ENCODE results near the gene ELOVL2.

Gene ELOVL2

GRCh38 chr6:11056871-11057270 is 12.8 kb upstream of the ELOVL2 start:
- DNase-seq (ENCODE audit: low spot score) = no peak

DNA sequence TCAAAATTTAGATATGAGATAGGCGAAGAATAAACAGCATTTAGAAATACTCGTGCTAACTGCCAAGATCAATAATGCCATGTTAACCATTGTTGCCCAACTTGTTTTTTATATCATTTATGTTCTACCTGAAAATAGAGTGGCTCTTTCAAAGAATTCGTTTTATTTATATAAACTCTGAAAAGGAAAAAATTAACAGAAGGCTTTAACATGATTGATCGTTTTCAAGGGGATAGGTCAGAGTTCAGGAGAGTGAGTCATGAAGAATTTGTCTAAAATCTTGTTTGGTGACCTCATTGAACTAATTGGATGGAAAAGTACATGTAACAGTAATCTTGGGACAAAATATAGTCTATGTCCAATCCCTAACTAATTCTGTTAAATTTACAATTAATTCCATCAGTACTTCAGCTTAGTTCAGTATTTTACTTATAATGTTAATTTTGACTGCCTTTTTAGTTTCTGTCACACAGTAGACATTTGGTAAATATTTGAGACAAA is 11.1 kb upstream of the ELOVL2 start:
- no peak for DNase-seq (ENCODE audit: low spot score)

GRCh38 chr6:11054722-11055121 is 10.6 kb upstream of the ELOVL2 start:
- DNase-seq (ENCODE audit: low spot score) = no peak

DNA sequence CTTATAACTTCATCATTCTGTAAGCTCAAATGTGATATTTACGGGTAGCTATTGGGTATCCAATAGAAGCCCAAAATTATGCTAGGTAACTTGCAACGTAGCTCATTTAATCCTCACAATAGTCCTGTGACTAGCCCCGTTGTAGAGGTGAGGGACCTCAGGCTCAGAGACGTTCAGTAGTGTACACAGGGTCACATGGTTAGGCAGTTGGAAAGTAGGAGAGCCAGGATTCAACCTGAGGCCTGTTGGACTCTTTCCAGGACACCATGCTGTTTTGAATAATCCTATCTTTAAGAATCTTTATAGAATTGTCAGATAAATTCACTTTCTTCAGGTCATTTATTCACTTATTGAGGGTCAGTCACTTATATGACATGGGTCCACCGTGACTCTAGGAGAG is 9.2 kb upstream of the ELOVL2 start:
- DNase-seq (ENCODE audit: low spot score) = no peak

GRCh38 chr6:11050731-11051130 is 6.6 kb upstream of the ELOVL2 start:
- no peak for DNase-seq (ENCODE audit: low spot score)

DNA sequence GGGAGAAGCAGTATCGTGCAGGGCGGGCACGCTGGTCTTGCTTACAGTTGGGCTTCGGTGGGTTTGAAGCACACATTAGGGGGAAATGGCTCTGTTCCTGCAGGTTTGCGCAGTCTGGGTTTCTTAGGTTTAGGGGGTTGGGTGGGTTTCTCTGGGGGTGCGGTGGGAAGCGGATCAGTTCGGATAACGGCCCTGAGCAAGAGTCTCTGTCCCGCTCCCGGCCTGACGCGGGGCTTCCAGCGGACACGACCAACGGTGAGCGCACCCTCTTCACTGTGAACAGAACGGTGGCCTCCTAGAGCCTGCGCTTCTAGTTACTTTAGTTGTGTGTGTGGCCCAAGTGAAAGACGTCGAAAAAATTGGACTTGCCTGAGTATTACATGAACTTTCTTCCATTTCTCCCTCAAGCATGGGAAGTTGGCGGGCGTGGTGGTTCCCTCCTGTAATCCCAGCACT is 635 bp upstream of the ELOVL2 start:
- no peak for DNase-seq (ENCODE audit: low spot score)

- DNase-seq (ENCODE audit: low spot score) = no peak
Measured at GRCh38 chr6:11043378-11043960, 636 bp downstream of the ELOVL2 start.

DNA sequence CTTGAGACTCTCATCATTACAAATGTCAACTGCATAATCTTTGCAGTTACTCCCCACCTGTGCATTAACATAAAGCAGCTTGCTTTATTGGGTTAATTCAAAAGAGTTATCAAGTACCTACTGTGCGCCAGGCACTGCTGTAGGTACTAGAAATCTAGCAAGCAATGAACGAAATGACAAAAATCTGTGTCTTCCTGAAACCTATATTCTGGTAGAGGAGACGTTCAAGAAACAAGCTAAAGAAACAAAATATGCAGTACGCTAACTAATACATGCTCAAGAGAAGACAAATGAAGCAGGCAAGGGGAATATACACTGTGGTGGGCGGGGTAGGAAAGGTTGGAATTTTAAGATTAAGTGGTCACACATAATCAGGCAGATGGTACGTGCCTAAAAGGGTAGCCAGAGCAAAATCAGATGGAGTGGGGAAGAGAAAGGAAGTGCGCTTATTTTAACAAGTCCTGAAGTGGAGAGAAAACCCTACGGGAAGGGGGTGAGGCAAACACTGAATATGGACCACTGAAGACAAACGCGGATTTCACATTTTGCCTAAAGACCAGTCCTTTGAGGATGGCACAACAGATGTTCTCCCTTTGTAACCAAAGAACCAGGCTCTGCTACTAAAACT is 1.2 kb downstream of the ELOVL2 start:
- no peak for DNase-seq (ENCODE audit: low spot score)

DNA sequence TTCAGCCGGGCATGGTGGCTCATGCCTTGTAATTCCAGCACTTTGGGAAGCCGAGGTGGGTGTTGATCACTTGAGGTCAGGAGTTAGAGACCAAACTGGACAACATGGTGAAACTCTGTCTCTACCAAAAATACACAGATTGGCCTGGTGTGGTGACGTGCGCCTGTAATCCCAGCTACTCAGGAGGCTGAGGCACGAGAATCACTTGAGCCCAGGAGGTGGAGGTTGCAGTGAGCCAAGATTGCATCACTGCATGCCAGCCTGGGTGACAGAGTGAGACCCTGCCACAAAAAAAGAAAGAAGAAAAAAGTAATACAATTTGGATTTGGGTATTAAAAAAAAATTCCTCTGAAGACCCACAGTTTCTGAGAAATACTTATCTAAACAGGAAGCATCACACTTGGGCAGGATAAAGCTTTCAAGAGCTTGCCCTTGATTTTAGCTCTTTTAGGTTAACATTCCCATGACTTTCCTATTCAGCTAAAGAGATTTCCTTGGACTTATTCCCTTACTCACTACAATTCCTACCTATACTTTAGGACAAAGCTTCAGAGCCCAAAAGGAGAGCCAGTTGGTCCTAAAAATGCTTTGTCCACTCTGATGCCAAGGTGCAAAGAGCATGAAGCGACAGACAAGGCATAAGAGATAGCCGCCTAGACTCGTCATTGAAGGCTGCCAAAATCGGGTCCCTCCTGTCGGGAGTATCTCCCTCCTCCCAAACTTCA is 1.9 kb downstream of the ELOVL2 start:
- no peak for DNase-seq (ENCODE audit: low spot score)

DNA sequence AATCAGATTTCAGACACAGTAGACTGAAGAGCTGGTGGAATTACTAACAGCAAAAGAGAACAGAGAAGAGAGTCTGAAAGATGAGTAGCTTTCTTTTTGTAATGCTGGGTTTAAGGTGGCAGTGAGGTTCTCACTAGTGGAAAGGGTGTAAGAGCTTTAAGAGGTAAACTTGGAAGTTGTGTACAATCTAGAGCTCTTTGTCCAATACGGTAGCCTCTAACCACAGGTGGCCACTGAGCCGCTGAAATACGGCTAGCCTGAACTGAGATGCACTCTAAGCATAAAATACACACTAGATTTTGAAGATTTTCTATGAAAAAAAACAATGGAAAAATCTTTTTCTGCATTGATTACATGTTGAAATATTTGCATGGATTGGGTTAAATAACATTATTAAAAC is 4.0 kb downstream of the ELOVL2 start:
- DNase-seq (ENCODE audit: low spot score) = no peak

DNA sequence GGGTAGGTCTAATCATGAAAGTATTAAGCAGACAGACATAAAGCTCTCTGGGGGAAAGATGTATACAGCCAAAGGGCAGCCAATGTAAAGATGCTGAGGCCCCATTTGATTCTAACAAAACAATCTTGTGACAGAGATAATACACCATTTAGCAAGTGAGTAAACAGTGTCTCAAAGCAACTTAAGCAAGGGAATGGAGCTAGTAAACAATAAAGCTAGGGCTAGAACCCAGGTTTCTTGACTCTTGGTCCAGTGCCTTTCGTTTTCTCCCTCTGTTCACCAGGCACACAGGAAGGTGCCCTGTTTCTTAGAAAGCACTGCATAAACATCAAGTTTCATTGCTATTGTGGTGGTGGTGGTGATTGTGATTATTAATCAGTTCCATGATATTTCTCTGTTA is 5.1 kb downstream of the ELOVL2 start:
- DNase-seq (ENCODE audit: low spot score) = no peak

- no peak for DNase-seq (ENCODE audit: low spot score)
Measured at GRCh38 chr6:11036977-11037430, 7.1 kb downstream of the ELOVL2 start.

- DNase-seq (ENCODE audit: low spot score) = no peak
Measured at GRCh38 chr6:11036351-11036740, 7.8 kb downstream of the ELOVL2 start.

DNA sequence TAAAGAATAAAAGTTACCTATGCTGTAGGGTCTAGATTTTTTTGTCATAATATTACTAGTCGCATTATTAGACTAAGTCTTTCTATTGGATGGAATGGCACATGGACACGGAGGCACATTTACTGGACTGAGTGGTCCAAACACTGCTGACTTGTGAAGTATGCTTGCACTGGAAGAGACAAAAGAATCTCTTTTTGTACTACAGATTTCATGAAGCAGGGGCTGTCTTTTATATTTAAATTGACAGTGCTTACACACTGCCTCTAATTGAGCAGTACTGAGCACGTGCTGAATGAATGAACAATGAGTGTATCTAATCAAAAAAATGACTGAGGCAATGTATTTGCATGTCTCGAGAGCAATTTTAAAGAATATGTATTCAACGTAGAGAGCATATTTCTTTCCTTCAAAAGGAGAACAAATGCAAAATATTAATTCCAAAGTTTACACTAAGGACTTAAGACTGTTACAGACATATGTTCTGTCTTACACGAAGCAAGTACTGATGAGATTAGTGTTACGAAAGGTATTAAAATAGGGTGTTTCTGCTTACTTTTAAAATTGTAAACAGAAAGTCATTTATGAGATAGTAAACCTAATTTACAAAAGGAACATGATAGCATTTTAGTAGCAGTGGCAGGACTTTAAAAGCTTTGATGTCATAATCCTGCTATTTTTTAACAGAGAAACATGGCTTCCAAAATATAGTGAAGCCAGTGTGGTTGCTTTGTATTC is 8.3 kb downstream of the ELOVL2 start:
- no peak for DNase-seq (ENCODE audit: low spot score)

- no peak for DNase-seq (ENCODE audit: low spot score)
Measured at GRCh38 chr6:11033825-11034224, 10.3 kb downstream of the ELOVL2 start.

DNA sequence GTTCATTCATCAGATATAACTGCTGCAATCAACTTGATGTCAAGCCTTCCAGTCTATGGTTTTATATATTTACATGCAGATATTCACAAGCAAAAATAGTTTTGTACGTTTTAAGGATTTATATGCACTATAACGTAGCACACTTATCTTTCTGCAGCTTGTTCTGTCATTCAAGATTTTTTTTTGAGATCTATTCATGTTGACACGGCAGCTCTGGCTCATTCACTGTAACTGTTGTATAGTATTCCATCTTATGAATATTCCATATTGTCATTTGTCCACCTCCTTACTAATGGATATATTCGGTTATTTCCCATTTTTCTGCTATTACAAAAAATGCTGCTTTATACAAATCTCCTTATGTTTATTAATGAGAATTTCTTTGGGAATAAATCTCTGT is 13.2 kb downstream of the ELOVL2 start:
- no peak for DNase-seq (ENCODE audit: low spot score)

GRCh38 chr6:11028959-11029358 is 15.1 kb downstream of the ELOVL2 start:
- no peak for DNase-seq (ENCODE audit: low spot score)

- no peak for DNase-seq (ENCODE audit: low spot score)
Measured at GRCh38 chr6:11027565-11028110, 16.5 kb downstream of the ELOVL2 start.

DNA sequence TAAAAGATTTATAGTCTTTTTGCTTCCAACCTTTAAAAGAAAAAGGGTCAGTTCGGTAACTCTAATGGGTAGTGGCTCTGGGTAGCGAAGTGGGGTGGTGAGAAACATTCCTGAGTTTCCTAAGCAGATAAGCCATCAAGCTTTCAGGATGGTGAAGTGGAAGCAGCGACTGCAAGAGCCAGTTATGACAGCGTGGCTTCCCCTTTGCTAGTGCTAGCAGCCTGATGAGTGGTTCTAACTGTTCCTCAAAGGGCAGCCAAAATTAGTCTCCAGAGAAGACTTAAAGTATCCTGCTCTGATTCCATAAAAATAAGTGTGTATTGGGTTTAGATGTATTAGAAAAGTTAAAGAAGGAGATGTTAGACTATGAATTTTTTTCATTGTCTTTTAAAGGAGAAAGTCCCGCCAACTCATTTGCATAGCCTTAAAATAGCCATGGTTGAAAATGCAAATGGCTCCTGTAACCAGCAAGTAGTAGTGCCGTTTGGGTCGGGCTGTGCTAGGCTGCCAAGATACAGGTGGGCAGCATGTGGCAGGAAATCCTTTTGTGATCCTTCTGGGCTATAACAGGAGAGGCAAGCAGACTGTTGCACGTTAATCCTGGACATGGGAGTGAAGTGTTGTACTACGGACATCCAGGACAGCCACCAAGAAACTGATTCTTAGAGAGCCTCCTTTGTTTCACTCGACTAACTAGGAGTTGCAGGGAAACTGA is 18.0 kb downstream of the ELOVL2 start:
- no peak for DNase-seq (ENCODE audit: low spot score)

DNA sequence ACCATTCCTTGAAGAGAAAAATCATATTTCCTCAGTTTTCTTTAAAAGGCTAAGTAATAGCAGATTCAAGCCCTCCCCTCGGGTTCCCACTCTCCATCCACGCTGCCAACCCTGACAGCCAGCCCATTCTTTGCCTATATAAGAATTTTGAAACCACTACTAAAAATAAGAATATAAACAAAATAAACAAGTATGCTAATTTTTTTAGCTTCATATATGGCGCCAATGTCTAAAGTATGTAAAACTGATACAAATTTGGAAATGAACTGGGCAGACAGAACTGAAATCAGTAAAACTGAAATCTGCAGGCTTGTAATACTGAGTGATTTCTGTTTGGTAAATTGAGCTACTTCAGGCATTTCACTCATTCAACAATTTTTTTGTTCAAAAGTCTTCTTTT is 19.0 kb downstream of the ELOVL2 start:
- DNase-seq (ENCODE audit: low spot score) = no peak

- DNase-seq (ENCODE audit: low spot score) = no peak
Measured at GRCh38 chr6:11023032-11023431, 21.1 kb downstream of the ELOVL2 start.

- no peak for DNase-seq (ENCODE audit: low spot score)
Measured at GRCh38 chr6:11021714-11022113, 22.4 kb downstream of the ELOVL2 start.
